Measurements from ENCODE around the gene AK5.

GRCh38 chr1:77594366-77595112 lies 312.7 kb downstream of the AK5 start:
- TF ChIP-seq CTCF (IDR thresholded peaks at IDR 0.05; ENCODE audit: insufficient read depth, low read length, poor library complexity, severe bottlenecking) = no peak
- no peak for TF ChIP-seq EZH2phosphoT487 (conservative IDR thresholded peaks at IDR 0.05; ENCODE audit: low read length)
